H9 (cell line): ENCODE results near the gene CETN1. TPM values are rescaled to one million over a fixed set of nuclear protein-coding genes. Genes with fewer than 3 reads are reported as not detected.

Source experiments
- DNase-seq: peaks from one replicate; pipeline ENCODE4 v3.0.0-alpha.2; 2017
- H2AFZ ChIP-seq: one replicate; pipeline ENCODE4 v1.6.1; 2013; ENCODE audit warnings: mild to moderate bottlenecking, low read length, control low read depth, moderate library complexity
- H2AK5ac ChIP-seq: 2 replicates; pipeline ENCODE4 v1.6.1; 2013; ENCODE audit warnings: low read length, control low read depth, mixed read lengths; ENCODE audit not compliant: insufficient read length
- H2BK120ac ChIP-seq: one replicate; pipeline ENCODE4 v1.6.1; 2013; ENCODE audit warnings: low read depth, mild to moderate bottlenecking, low read length, control low read depth, inconsistent platforms; ENCODE audit not compliant: poor library complexity, severe bottlenecking
- H2BK12ac ChIP-seq: 2 replicates; pipeline ENCODE4 v1.6.1; 2013; ENCODE audit warnings: low read length, control low read depth, mixed read lengths, low read depth; ENCODE audit not compliant: insufficient read length
- H2BK15ac ChIP-seq: 2 replicates; pipeline ENCODE4 v1.6.1; 2013; ENCODE audit warnings: low read depth, low read length, control low read depth
- H2BK20ac ChIP-seq: one replicate; pipeline ENCODE4 v1.6.1; 2013; ENCODE audit warnings: low read depth, mild to moderate bottlenecking, low read length, control low read depth, inconsistent platforms; ENCODE audit not compliant: poor library complexity, severe bottlenecking
- H2BK5ac ChIP-seq: 2 replicates; pipeline ENCODE4 v1.6.1; 2013; ENCODE audit warnings: low read length, control low read depth, mixed read lengths; ENCODE audit not compliant: insufficient read length
- H3K14ac ChIP-seq: 2 replicates; pipeline ENCODE4 v1.6.1; 2013; ENCODE audit warnings: low read length, control low read depth; ENCODE audit not compliant: insufficient read depth
- H3K18ac ChIP-seq: 2 replicates; pipeline ENCODE4 v1.6.1; 2013; ENCODE audit warnings: low read depth, mild to moderate bottlenecking, mixed read lengths, low read length, control low read depth; ENCODE audit not compliant: insufficient read length
- H3K23ac ChIP-seq: 2 replicates; pipeline ENCODE4 v1.6.1; 2013; ENCODE audit warnings: low read length, control low read depth, mixed read lengths, low read depth; ENCODE audit not compliant: insufficient read length
- H3K23me2 ChIP-seq: 2 replicates; pipeline ENCODE4 v1.6.1; 2013; ENCODE audit warnings: low read depth, mild to moderate bottlenecking, mixed read lengths, low read length, control low read depth; ENCODE audit not compliant: insufficient read length, poor library complexity, severe bottlenecking
- H3K27ac ChIP-seq: 2 replicates; pipeline ENCODE4 v1.5.1; 2013; ENCODE audit warnings: low read length, control low read depth, mixed read lengths, low read depth; ENCODE audit not compliant: insufficient read length
- H3K27me3 ChIP-seq: 2 replicates; pipeline ENCODE4 v1.6.1; 2013; ENCODE audit warnings: low read length, control low read depth, inconsistent platforms; ENCODE audit not compliant: insufficient read depth
- H3K4ac ChIP-seq: 2 replicates; pipeline ENCODE4 v1.6.1; 2013; ENCODE audit warnings: low read depth, mild to moderate bottlenecking, control low read depth, inconsistent platforms, low read length, moderate library complexity
- H3K4me1 ChIP-seq: 2 replicates; pipeline ENCODE4 v1.6.1; 2013; ENCODE audit warnings: low read length, control low read depth, inconsistent platforms; ENCODE audit not compliant: insufficient read depth
- H3K4me2 ChIP-seq: 2 replicates; pipeline ENCODE4 v1.6.1; 2013; ENCODE audit warnings: low read length, control low read depth, mixed read lengths; ENCODE audit not compliant: insufficient read length, insufficient read depth
- H3K56ac ChIP-seq: 2 replicates; pipeline ENCODE4 v1.6.1; 2013; ENCODE audit warnings: low read depth, mild to moderate bottlenecking, mixed read lengths, low read length, control low read depth; ENCODE audit not compliant: insufficient read length
- H3K79me1 ChIP-seq: 2 replicates; pipeline ENCODE4 v1.6.1; 2013; ENCODE audit warnings: low read depth, mild to moderate bottlenecking, moderate library complexity, low read length, control low read depth, inconsistent platforms; ENCODE audit not compliant: insufficient read depth, poor library complexity, severe bottlenecking
- H3K79me2 ChIP-seq: 2 replicates; pipeline ENCODE4 v1.6.1; 2013; ENCODE audit warnings: low read length, control low read depth, inconsistent platforms; ENCODE audit not compliant: insufficient read depth
- H3K9ac ChIP-seq: 2 replicates; pipeline ENCODE4 v1.6.1; 2013; ENCODE audit warnings: low read length, control low read depth, mixed read lengths; ENCODE audit not compliant: insufficient read length; ENCODE audit errors: extremely low read depth
- H3K9me3 ChIP-seq: one replicate; pipeline ENCODE4 v1.6.1; 2013; ENCODE audit warnings: low read depth, low read length, inconsistent platforms; ENCODE audit not compliant: control insufficient read depth
- H3T11ph ChIP-seq: one replicate; pipeline ENCODE4 v1.6.1; 2013; ENCODE audit warnings: mild to moderate bottlenecking, low read length, control low read depth, inconsistent platforms
- H4K20me1 ChIP-seq: one replicate; pipeline ENCODE4 v1.6.1; 2013; ENCODE audit not compliant: control insufficient read depth, insufficient read length, insufficient read depth
- H4K5ac ChIP-seq: 2 replicates; pipeline ENCODE4 v1.6.1; 2013; ENCODE audit warnings: low read depth, mild to moderate bottlenecking, mixed read lengths, low read length, control low read depth; ENCODE audit not compliant: insufficient read length
- H4K8ac ChIP-seq: replicated peaks from 2 replicates; pipeline ENCODE4 v1.6.1; 2013; ENCODE audit warnings: low read length, control low read depth, mixed read lengths, low read depth; ENCODE audit not compliant: insufficient read length
- H4K91ac ChIP-seq: 2 replicates; pipeline ENCODE4 v1.6.1; 2013; ENCODE audit warnings: low read depth, mild to moderate bottlenecking, moderate library complexity, mixed read lengths, low read length, control low read depth; ENCODE audit not compliant: insufficient read length
- H3K27ac Mint-ChIP-seq, 3 experiments: 2 replicates in 2 of 3; 3 replicates in 1 of 3; pipeline ENCODE4 v1.8.0; 2020 to 2021; ENCODE audit warnings: mixed read lengths in 3 of 3, mild to moderate bottlenecking in 1 of 3, moderate library complexity in 1 of 3
- H3K27me3 Mint-ChIP-seq: 2 replicates; pipeline ENCODE4 v1.8.0; 2021; ENCODE audit warnings: low read depth, mild to moderate bottlenecking, moderate library complexity, mixed read lengths
- H3K36me3 Mint-ChIP-seq, 3 experiments: 2 replicates in 2 of 3; 3 replicates in 1 of 3; pipeline ENCODE4 v1.8.0; 2020 to 2021; ENCODE audit warnings: low read depth in 3 of 3, mixed read lengths in 3 of 3; ENCODE audit not compliant: insufficient read depth in 1 of 3
- H3K4me1 Mint-ChIP-seq, 2 experiments: 2 replicates each; pipeline ENCODE4 v1.8.0; 2020; ENCODE audit warnings: mixed read lengths in 2 of 2
- H3K4me3 Mint-ChIP-seq, 2 experiments: 2 replicates in 1 of 2; 3 replicates in 1 of 2; pipeline ENCODE4 v1.8.0; 2020 to 2021; ENCODE audit warnings: mild to moderate bottlenecking in 2 of 2, mixed read lengths in 2 of 2, moderate library complexity in 1 of 2
- H3K9me3 Mint-ChIP-seq, 2 experiments: 2 replicates in 1 of 2; 3 replicates in 1 of 2; pipeline ENCODE4 v1.8.0; 2020; ENCODE audit warnings: mild to moderate bottlenecking in 2 of 2, mixed read lengths in 2 of 2, moderate library complexity in 1 of 2
- CTCF ChIP-seq: fragments of 200-600 bp; sonication (generic); conservative IDR thresholded peaks from 3 replicates; pipeline ENCODE4 v1.8.0; 2021; ENCODE audit warnings: antibody characterized with exemption, mild to moderate bottlenecking
- WGBS: extraction: QIAGEN DNeasy Blood & Tissue Kit; methylation state at CpG from one replicate; pipeline ENCODE4 v1.1.7; 2013; ENCODE audit warnings: missing lambda C conversion rate, low lambda C conversion rate, mixed read lengths; ENCODE audit not compliant: insufficient read length; ENCODE audit errors: extremely low coverage; 5-methylcytosine and 5-hydroxymethylcytosine counted together
- total RNA-seq: library from RNA; stranded (reverse); gene quantifications from 2 replicates; pipeline ENCODE4 v1.2.1, GENCODE V29; 2021

CETN1 gene
- total RNA-seq, 1 experiment from 2014 or later: not detected

GRCh38 chr18:564708-565561, 15.2 kb upstream of the CETN1 start:
- Histone ChIP-seq H3K4me1 (no peaks in the 10 kb centered on the region), H3K23me2 (no peaks in the 10 kb centered on the region), H4K8ac (no peak overlapping the region), H2BK15ac (no peak overlapping the region), H2AK5ac (no peak overlapping the region), H3K23ac (no peak overlapping the region), H3K79me2 (no peaks in the 10 kb centered on the region), H3K4me2 (no peak overlapping the region), H3K9ac (no peak overlapping the region), H3K9me3 (no peaks in the 10 kb centered on the region), H2BK120ac (no peak overlapping the region), H3K79me1 (no peaks in the 10 kb centered on the region), H4K20me1 (no peaks in the 10 kb centered on the region), H3K56ac (no peak overlapping the region), H3K14ac (no peak overlapping the region; the same call in 1 of the 2 replicates), H2BK5ac (no peak overlapping the region), H3K27ac (no peak overlapping the region), H2BK20ac (no peak overlapping the region), H2BK12ac (no peak overlapping the region), H4K5ac (no peak overlapping the region), H3T11ph (no peak overlapping the region), H3K4ac (no peak overlapping the region), H4K91ac (no peak overlapping the region), H3K27me3 (no peaks in the 10 kb centered on the region), H3K18ac (no peak overlapping the region), H2AFZ (no peak overlapping the region)
- Mint-ChIP-seq H3K4me3 (no peak overlapping the region), H3K9me3 (peaks cover 10 to 11% of the 10 kb centered on the region in 2 experiments; a peak in 3 of 5 replicates), H3K27ac (peak overlapping the region in 1 of 3 experiments; percentile 3; a peak in 2 of 7 replicates), H3K4me1 (peaks cover 4 to 7% of the 10 kb centered on the region in 2 experiments; a peak in 3 of 4 replicates), H3K36me3 (peaks cover 0 to 4% (median 0%) of the 10 kb centered on the region in 3 experiments; a peak in 2 of 7 replicates), H3K27me3 (peaks cover 5% of the 10 kb centered on the region; the same call in 1 of the 2 replicates)
- TF ChIP-seq CTCF: no peak
- DNase-seq: no peak
- no CpG with 5 or more reads among the region's 11 CpGs for WGBS
